Spinal cord (tissue), 10 donors: ENCODE measurements around the gene SLC22A5. TPM values are rescaled to one million over a fixed set of nuclear protein-coding genes. Genes with fewer than 3 reads are reported as not detected.
A peak's percentile ranks its signal among the peaks of the same experiment; 100 is the strongest.
"Not testable (repeated sequence)": the region's sequence is repeated elsewhere in the genome, so short reads cannot be mapped to it uniquely, and the experiment has no call there.

ENCODE experiments used
- DNase-seq, 6 donors: peaks; one replicate each; pipeline versions ENCODE4 v3.0.0 to v3.0.0-alpha.2; 2013 to 2015; ENCODE audit warnings: low spot score in 6 of 6, low read depth in 4 of 6
- H3K27ac ChIP-seq: one replicate; pipeline ENCODE4 v1.5.1; 2013; ENCODE audit warnings: low read depth, low read length, control low read depth
- H3K27me3 ChIP-seq: one replicate; pipeline ENCODE4 v1.6.1; 2013; ENCODE audit warnings: low read length; ENCODE audit not compliant: control insufficient read depth, insufficient read depth
- H3K36me3 ChIP-seq: one replicate; pipeline ENCODE4 v1.6.1; 2013; ENCODE audit warnings: low read length; ENCODE audit not compliant: control insufficient read depth, insufficient read depth
- H3K4me1 ChIP-seq: one replicate; pipeline ENCODE4 v1.6.1; 2013; ENCODE audit warnings: low read length; ENCODE audit not compliant: control insufficient read depth, insufficient read depth
- H3K4me3 ChIP-seq: one replicate; pipeline ENCODE4 v1.5.1; 2013; ENCODE audit warnings: low read depth, low read length, control low read depth
- H3K9me3 ChIP-seq: one replicate; pipeline ENCODE4 v1.6.1; 2013; ENCODE audit warnings: low read length; ENCODE audit not compliant: control insufficient read depth, insufficient read depth
- WGBS: methylation state at CpG from one replicate; pipeline ENCODE4 v1.1.5; 2013; ENCODE audit warnings: missing lambda C conversion rate; ENCODE audit not compliant: insufficient coverage; 5-methylcytosine and 5-hydroxymethylcytosine counted together
- polyA plus RNA-seq, 2 donors: library from polyadenylated mRNA; unstranded; fragments of 120-200 nt; gene quantifications; one replicate each; pipeline ENCODE4 v1.2.1, GENCODE V29; 2013; ENCODE audit not compliant: insufficient read length in 2 of 2
- total RNA-seq, 2 donors: library from RNA; depleted of rRNA in 1 of 2; stranded (reverse); fragments of 120-200 nt in 1 of 2; fragments of >200 nt in 1 of 2; gene quantifications; one replicate each; pipeline versions ENCODE4 v1.2.3 to v1.2.4, GENCODE V29; 2013 to 2014
- donor health status: healthy.

Gene SLC22A5
- total and polyA plus RNA-seq, 4 donors: 9.3 to 12.9 (median 11.3) TPM

GRCh38 chr5:132431632-132432031, 62.1 kb downstream of the SLC22A5 start:
- H3K27me3 ChIP-seq: no peaks in the 10 kb centered on the region

GRCh38 chr5:132433141-132433540, 63.6 kb downstream of the SLC22A5 start:
- WGBS: 93% methylated on average over 2 of the region's 6 CpGs
- no peak overlapping the region for H3K4me3 ChIP-seq
- H3K36me3 ChIP-seq: no peaks in the 10 kb centered on the region
- DNase-seq: no peak
- peaks cover 10% of the 10 kb centered on the region for H3K4me1 ChIP-seq
- H3K27ac ChIP-seq: no peak overlapping the region
- H3K9me3 ChIP-seq: no peaks in the 10 kb centered on the region
- no peaks in the 10 kb centered on the region for H3K27me3 ChIP-seq

More at GRCh38 chr5:132431632-132432031, 62.1 kb downstream of the SLC22A5 start:
- no peak for DNase-seq
- Histone ChIP-seq H3K36me3 (no peaks in the 10 kb centered on the region), H3K9me3 (no peaks in the 10 kb centered on the region), H3K27ac (no peak overlapping the region), H3K4me3 (no peak overlapping the region), H3K4me1 (peaks cover 25% of the 10 kb centered on the region)
- no CpG with 5 or more reads among the region's 4 CpGs for WGBS

GRCh38 chr5:132434416-132435286, 65.1 kb downstream of the SLC22A5 start:
- H3K27ac ChIP-seq: peak overlapping the region; percentile 47
- no peak for DNase-seq
- H3K4me1 ChIP-seq: peaks cover 6% of the 10 kb centered on the region
- H3K27me3 ChIP-seq: no peaks in the 10 kb centered on the region
- no peaks in the 10 kb centered on the region for H3K36me3 ChIP-seq
- no peak overlapping the region for H3K4me3 ChIP-seq
- 39% methylated on average over 12 of the region's 12 CpGs for WGBS
- H3K9me3 ChIP-seq: no peaks in the 10 kb centered on the region

- no peak for DNase-seq
- H3K27ac ChIP-seq: no peak overlapping the region
- no peak overlapping the region for H3K4me3 ChIP-seq
- H3K36me3 ChIP-seq: no peaks in the 10 kb centered on the region
- peaks cover 9% of the 10 kb centered on the region for H3K4me1 ChIP-seq
- no peaks in the 10 kb centered on the region for H3K9me3 ChIP-seq
- WGBS: 100% methylated on average over 2 of the region's 2 CpGs
- no peaks in the 10 kb centered on the region for H3K27me3 ChIP-seq
These were observed 65.9 kb downstream of the SLC22A5 start for GRCh38 chr5:132435447-132435846.

- no peaks in the 10 kb centered on the region for H3K27me3 ChIP-seq
- H3K27ac ChIP-seq: no peak overlapping the region
- no peaks in the 10 kb centered on the region for H3K9me3 ChIP-seq
- DNase-seq: no peak
- no peak overlapping the region for H3K4me3 ChIP-seq
- 100% methylated on average over 2 of the region's 2 CpGs for WGBS
- peaks cover 9% of the 10 kb centered on the region for H3K4me1 ChIP-seq
- H3K36me3 ChIP-seq: no peaks in the 10 kb centered on the region
These were observed 66.4 kb downstream of the SLC22A5 start for GRCh38 chr5:132435886-132436285.

GRCh38 chr5:132436936-132437335, 67.4 kb downstream of the SLC22A5 start:
- H3K4me3 ChIP-seq: no peak overlapping the region
- H3K4me1 ChIP-seq: peaks cover 9% of the 10 kb centered on the region
- H3K36me3 ChIP-seq: no peaks in the 10 kb centered on the region
- DNase-seq: no peak
- H3K27me3 ChIP-seq: no peaks in the 10 kb centered on the region
- WGBS: 100% methylated on average over 1 of the region's 3 CpGs
- H3K9me3 ChIP-seq: no peaks in the 10 kb centered on the region
- H3K27ac ChIP-seq: no peak overlapping the region

GRCh38 chr5:132437604-132438266, 68.2 kb downstream of the SLC22A5 start:
- Histone ChIP-seq H3K27me3 (no peaks in the 10 kb centered on the region), H3K27ac (no peak overlapping the region), H3K36me3 (no peaks in the 10 kb centered on the region), H3K9me3 (no peaks in the 10 kb centered on the region), H3K4me1 (peaks cover 9% of the 10 kb centered on the region), H3K4me3 (no peak overlapping the region)
- WGBS: 30% methylated on average over 1 of the region's 3 CpGs
- DNase-seq: peak in 1 of 6 donors; percentile 62

GRCh38 chr5:132438267-132438645, 68.7 kb downstream of the SLC22A5 start:
- not testable (repeated sequence) for H3K4me3 ChIP-seq, H3K27ac ChIP-seq, H3K36me3 ChIP-seq, H3K4me1 ChIP-seq, H3K27me3 ChIP-seq, DNase-seq, H3K9me3 ChIP-seq
- no CpG with 5 or more reads among the region's 3 CpGs for WGBS

GRCh38 chr5:132438917-132439316, 69.4 kb downstream of the SLC22A5 start:
- WGBS: 92% methylated on average over 2 of the region's 4 CpGs
- Histone ChIP-seq H3K36me3 (no peaks in the 10 kb centered on the region), H3K9me3 (no peaks in the 10 kb centered on the region), H3K27me3 (no peaks in the 10 kb centered on the region), H3K27ac (no peak overlapping the region), H3K4me1 (peaks cover 9% of the 10 kb centered on the region), H3K4me3 (no peak overlapping the region)
- no peak for DNase-seq
